Prostate gland (tissue), 2 donors: ENCODE measurements around the gene CTBP1. TPM values are rescaled to one million over a fixed set of nuclear protein-coding genes. Genes with fewer than 3 reads are reported as not detected.

Experiments
- DNase-seq: peaks from one replicate; pipeline ENCODE4 v3.0.0-alpha.2; 2019; ENCODE audit warnings: low spot score
- H3K27ac ChIP-seq, 2 donors: fragments of 200-600 bp; sonication (generic); 2 replicates each; pipeline ENCODE4 v1.5.1; 2017 to 2019
- H3K27me3 ChIP-seq: fragments of 200-600 bp; sonication (generic); replicated peaks from 2 replicates; pipeline ENCODE4 v1.5.1; 2019; ENCODE audit not compliant: insufficient read depth
- H3K36me3 ChIP-seq, 2 donors: fragments of 200-600 bp; sonication (generic); 1 replicate in 1 of 2; 2 replicates in 1 of 2; pipeline versions ENCODE4 v1.5.1 to v1.8.1; 2017 to 2019
- H3K4me1 ChIP-seq: fragments of 200-600 bp; sonication (generic); replicated peaks from 2 replicates; pipeline ENCODE4 v1.5.1; 2019
- H3K4me3 ChIP-seq, 2 donors: fragments of 200-600 bp; sonication (generic); 2 replicates each; pipeline ENCODE4 v1.5.1; 2017 to 2019
- H3K9me3 ChIP-seq: fragments of 200-600 bp; sonication (generic); 2 replicates; pipeline ENCODE4 v1.5.1; 2017
- POLR2A ChIP-seq: fragments of 450-650 bp; IDR thresholded peaks from one replicate; pipeline ENCODE4 v1.6.1; 2016; ENCODE audit warnings: antibody characterized with exemption, mild to moderate bottlenecking
- POLR2AphosphoS5 ChIP-seq: sonication (generic); formaldehyde crosslinking; IDR thresholded peaks from one replicate; pipeline ENCODE4 v1.6.1; 2017; ENCODE audit warnings: antibody characterized with exemption
- WGBS: methylation state at CpG from one replicate; pipeline ENCODE4 v1.1.5; 2018; 5-methylcytosine and 5-hydroxymethylcytosine counted together
- intact Hi-C: fragments of 100-400 bp; cut with DNase I; formaldehyde crosslinking; loops from one replicate; pipeline ENCODE4 v1.14.2; 2022
- total RNA-seq, 2 donors: library from RNA; depleted of rRNA; stranded (reverse); fragments of >200 nt; gene quantifications; one replicate each; pipeline ENCODE4 v1.1.0, GENCODE V29; 2016
- TF ChIP-seq, protein P1 (sequence below), 4 experiments: fragments of 200-600 bp in 2 of 4; fragments of 450-650 bp in 2 of 4; sonication (generic) in 2 of 4; IDR thresholded peaks; 1 replicate in 3 of 4; 2 replicates in 1 of 4; pipeline ENCODE4 v1.5.1; 2016 to 2019; ENCODE audit warnings: antibody characterized with exemption in 4 of 4, mild to moderate bottlenecking in 2 of 4, moderate library complexity in 2 of 4

Gene CTBP1
- total RNA-seq, 2 donors from 2014 or later = 173 to 264 TPM

DNA sequence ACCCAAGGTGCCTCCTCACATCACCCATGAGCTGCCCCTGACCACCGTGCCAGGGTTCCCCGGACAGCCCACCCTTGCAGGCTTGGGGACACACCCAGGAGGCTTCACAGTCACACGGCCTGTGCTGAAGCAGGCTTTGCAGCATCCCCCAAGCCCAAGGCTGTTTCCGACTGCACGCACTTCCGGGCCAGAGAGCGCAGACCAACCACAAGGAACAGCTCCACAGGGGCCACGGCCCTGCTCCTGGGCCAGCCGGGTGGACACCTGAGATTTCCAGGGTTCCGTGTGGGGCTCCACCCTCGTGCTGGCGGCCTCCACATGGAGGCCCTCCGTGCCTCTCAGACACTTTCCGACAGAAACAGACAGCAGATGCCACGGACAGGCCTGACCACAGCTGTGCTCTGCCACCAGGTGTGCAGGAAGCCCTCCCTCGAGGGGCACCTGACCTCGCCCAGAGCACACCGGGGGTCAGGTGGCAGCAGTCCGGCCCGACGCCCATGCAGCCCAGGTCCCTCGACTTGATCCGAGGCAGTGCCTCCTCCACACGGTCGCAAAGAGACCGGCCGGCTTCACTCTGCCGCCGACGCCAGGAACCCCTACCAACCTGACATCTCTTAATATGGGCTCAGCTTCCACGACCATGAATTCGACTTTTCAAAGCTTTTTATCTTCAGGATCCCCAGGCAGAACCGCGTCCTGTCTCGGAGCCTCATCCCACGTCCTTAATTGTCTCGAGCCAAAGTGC, 8.0 kb downstream of the CTBP1 start:
- Histone ChIP-seq H3K27ac (no peak overlapping the region), H3K4me3 (no peak overlapping the region), H3K9me3 (no peaks in the 10 kb centered on the region), H3K36me3 (no peaks in the 10 kb centered on the region), H3K4me1 (peaks cover 30% of the 10 kb centered on the region), H3K27me3 (no peaks in the 10 kb centered on the region)
- no peak for DNase-seq
- intact Hi-C loops = no loop called here
- WGBS = 83% methylated on average over 37 of the region's 37 CpGs
- TF ChIP-seq, protein P1, sequence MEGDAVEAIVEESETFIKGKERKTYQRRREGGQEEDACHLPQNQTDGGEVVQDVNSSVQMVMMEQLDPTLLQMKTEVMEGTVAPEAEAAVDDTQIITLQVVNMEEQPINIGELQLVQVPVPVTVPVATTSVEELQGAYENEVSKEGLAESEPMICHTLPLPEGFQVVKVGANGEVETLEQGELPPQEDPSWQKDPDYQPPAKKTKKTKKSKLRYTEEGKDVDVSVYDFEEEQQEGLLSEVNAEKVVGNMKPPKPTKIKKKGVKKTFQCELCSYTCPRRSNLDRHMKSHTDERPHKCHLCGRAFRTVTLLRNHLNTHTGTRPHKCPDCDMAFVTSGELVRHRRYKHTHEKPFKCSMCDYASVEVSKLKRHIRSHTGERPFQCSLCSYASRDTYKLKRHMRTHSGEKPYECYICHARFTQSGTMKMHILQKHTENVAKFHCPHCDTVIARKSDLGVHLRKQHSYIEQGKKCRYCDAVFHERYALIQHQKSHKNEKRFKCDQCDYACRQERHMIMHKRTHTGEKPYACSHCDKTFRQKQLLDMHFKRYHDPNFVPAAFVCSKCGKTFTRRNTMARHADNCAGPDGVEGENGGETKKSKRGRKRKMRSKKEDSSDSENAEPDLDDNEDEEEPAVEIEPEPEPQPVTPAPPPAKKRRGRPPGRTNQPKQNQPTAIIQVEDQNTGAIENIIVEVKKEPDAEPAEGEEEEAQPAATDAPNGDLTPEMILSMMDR (IDR thresholded peaks at IDR 0.05) = no peak
- TF ChIP-seq POLR2AphosphoS5 (no peak), POLR2A (no peak)

DNA sequence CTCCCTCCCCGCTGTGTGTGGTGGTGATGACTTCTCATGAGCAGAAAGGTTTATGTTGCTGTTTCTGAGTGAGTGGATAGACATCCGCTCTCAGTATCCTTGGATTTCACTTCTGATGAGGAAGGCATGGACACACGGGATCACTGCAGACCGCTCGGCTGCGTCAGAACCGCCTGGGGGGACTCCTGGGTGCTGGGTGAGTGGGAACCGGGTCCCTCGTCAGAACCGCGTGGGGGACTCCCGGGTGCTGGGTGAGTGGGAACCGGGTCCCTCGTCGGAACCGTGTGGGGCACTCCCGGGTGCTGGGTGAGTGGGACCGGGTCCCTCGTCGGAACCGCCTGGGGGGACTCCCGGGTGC, 9.0 kb downstream of the CTBP1 start:
- H3K9me3 ChIP-seq = no peaks in the 10 kb centered on the region
- H3K27ac ChIP-seq = no peak overlapping the region
- H3K4me1 ChIP-seq = peaks cover 27% of the 10 kb centered on the region
- DNase-seq = no peak
- peaks cover 0 to 9% of the 10 kb centered on the region in 2 donors for H3K36me3 ChIP-seq
- no peak overlapping the region for H3K4me3 ChIP-seq
- TF ChIP-seq POLR2A (no peak), POLR2AphosphoS5 (no peak)
- TF ChIP-seq, protein P1 (IDR thresholded peaks at IDR 0.05) = no peak
- 95% methylated on average over 12 of the region's 22 CpGs for WGBS
- H3K27me3 ChIP-seq = no peaks in the 10 kb centered on the region
- intact Hi-C loops = no loop called here

DNA sequence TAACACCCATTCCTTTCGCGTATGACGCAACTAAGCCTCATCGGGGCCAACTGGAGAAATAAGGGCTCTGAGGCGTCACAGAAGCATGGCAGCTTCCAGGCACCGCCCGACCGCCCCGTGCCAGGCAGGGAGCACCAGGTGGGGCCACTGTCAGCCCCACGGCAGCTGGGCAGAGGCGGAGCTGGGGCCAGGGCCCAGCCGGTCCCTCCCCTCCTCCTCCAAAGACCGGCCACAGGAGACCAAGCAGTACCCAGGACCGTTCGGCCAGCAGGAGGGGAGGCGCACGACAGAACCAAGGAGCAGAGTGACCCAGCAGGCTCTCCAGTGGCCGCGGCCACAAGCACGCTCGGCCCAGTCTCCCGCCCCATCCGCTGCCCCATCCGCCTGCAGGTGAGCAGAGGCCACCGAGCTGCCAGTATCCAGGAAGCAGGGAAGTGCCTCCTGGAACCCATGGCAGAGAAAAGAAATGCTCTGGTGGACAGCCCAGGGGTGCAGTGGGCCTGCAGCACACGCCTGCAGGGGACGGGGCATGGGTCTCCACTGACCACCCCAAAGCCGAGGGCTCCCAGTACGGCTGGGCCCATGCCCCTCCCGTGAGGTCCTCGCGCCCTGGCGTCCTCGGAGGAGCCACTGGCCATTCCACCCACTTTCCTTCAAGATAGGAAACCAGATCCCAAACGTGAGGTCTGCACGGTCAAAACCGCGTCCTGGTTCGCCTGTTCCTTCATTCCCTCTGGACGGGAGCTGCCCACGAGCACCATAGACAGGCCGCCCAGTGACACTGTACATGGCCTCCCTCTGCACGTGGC, 9.6 kb downstream of the CTBP1 start:
- TF ChIP-seq, protein P1 (IDR thresholded peaks at IDR 0.05) = no peak
- TF ChIP-seq POLR2AphosphoS5 (no peak), POLR2A (no peak)
- Histone ChIP-seq H3K4me3 (no peak overlapping the region), H3K27me3 (no peaks in the 10 kb centered on the region), H3K36me3 (peaks cover 0 to 12% of the 10 kb centered on the region in 2 donors), H3K4me1 (peaks cover 25% of the 10 kb centered on the region), H3K27ac (no peak overlapping the region), H3K9me3 (no peaks in the 10 kb centered on the region)
- intact Hi-C loops = no loop called here
- WGBS = 86% methylated on average over 43 of the region's 43 CpGs
- no peak for DNase-seq

DNA sequence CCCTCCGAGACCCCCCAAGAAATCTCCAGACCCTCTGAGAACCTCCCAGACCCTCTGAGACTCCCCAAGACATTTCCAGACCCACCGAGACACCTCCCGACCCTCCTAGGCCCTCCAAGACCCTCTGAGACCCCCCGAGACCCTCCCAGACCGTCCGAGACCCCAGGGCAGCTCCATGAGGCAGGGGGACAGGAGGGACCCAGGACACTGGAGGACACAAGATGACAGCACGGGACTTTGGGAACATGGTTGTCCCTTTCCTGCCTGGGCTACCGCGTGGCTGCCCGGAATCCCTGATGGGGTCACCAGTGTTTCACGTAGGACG, 10.3 kb downstream of the CTBP1 start:
- H3K4me1 ChIP-seq = peaks cover 18% of the 10 kb centered on the region
- H3K27me3 ChIP-seq = no peaks in the 10 kb centered on the region
- DNase-seq = no peak
- H3K36me3 ChIP-seq = peaks cover 0 to 12% of the 10 kb centered on the region in 2 donors
- TF ChIP-seq POLR2AphosphoS5 = no peak
- TF ChIP-seq, protein P1 (IDR thresholded peaks at IDR 0.05) = no peak
- TF ChIP-seq POLR2A = no peak
- H3K4me3 ChIP-seq = no peak overlapping the region
- intact Hi-C loops = no loop called here
- WGBS = 95% methylated on average over 12 of the region's 12 CpGs
- H3K27ac ChIP-seq = no peak overlapping the region
- no peaks in the 10 kb centered on the region for H3K9me3 ChIP-seq
